Fibroblast of mammary gland (primary cell): ENCODE data around the gene MAD2L2.

ENCODE experiments used
- DNase-seq: peaks from one replicate; pipeline ENCODE4 v3.0.0-alpha.2; 2010; ENCODE audit warnings: low read depth
- H3K4me3 ChIP-seq: 2 replicates; pipeline ENCODE4 v1.5.1; 2011; ENCODE audit warnings: low read depth, mild to moderate bottlenecking, low read length, moderate library complexity; ENCODE audit not compliant: control insufficient read depth
- TF ChIP-seq, protein P1 (sequence below): conservative IDR thresholded peaks from 2 replicates; pipeline ENCODE4 v1.5.1; 2011; ENCODE audit warnings: low read depth, low read length, inconsistent platforms; ENCODE audit not compliant: control insufficient read depth, insufficient read depth

The MAD2L2 gene

DNA sequence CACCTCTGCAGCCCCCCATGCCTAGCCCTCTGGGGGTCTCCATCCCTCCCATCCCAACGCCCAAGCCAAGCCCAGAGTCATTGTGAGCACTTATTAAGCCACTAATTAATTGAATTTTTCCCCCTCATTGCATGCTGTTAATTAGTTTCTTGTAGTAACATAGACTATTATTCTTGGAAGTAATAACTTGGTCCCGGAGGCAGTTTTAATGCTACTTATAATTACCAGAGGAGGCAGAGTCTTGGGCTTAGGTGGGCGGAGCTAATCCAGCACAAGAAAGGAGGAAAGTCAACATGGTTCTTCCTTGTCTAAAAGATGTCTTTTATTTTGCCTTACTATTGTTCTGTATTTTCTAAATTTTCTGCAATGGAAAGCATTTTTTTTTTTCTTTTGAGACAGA is 54.4 kb downstream of the MAD2L2 start:
- no peak for DNase-seq
- no peak overlapping the region for H3K4me3 ChIP-seq
- TF ChIP-seq, protein P1, sequence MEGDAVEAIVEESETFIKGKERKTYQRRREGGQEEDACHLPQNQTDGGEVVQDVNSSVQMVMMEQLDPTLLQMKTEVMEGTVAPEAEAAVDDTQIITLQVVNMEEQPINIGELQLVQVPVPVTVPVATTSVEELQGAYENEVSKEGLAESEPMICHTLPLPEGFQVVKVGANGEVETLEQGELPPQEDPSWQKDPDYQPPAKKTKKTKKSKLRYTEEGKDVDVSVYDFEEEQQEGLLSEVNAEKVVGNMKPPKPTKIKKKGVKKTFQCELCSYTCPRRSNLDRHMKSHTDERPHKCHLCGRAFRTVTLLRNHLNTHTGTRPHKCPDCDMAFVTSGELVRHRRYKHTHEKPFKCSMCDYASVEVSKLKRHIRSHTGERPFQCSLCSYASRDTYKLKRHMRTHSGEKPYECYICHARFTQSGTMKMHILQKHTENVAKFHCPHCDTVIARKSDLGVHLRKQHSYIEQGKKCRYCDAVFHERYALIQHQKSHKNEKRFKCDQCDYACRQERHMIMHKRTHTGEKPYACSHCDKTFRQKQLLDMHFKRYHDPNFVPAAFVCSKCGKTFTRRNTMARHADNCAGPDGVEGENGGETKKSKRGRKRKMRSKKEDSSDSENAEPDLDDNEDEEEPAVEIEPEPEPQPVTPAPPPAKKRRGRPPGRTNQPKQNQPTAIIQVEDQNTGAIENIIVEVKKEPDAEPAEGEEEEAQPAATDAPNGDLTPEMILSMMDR = no peak
